HepG2 (cell line): ENCODE results near the gene LRRC32. TPM values are rescaled to one million over a fixed set of nuclear protein-coding genes. Genes with fewer than 3 reads are reported as not detected.

Experiments
- ATAC-seq: fragments of 200-7000 bp; cut with Tn5 transposase; 3 replicates; pipeline ENCODE4 v1.9.1; 2020; ENCODE audit warnings: mild to moderate bottlenecking, moderate library complexity
- BruUV-seq: library from RNA; stranded (reverse); fragments of 400-500 nt; replicated peaks from 2 replicates; lab custom pipeline; 2021; lab: Mats Ljungman, UMichigan
- CTCF ChIA-PET: fragments of 300-600 bp; formaldehyde crosslinking; extraction: SDS; loops from one replicate; lab custom pipeline; 2021; ENCODE audit warnings: low total read pairs, inconsistent platforms, low intra/inter-chr PET ratio; lab: Yijun Ruan, JAX
- POLR2A ChIA-PET: fragments of 350-600 bp; sonication (Branson Sonifier 250); formaldehyde crosslinking; loops from one replicate; lab custom pipeline; 2020; ENCODE audit warnings: antibody characterized with exemption, inconsistent platforms; lab: Yijun Ruan, JAX
- DNase-seq: peaks from one replicate; pipeline ENCODE4 v3.0.0-alpha.2; 2015; ENCODE audit warnings: low spot score
- FAIRE-seq: peaks from 3 replicates; lab custom pipeline; 2011; peaks lifted over from hg19 to GRCh38; lab: Jason Lieb, UNC
- H2AFZ ChIP-seq: one replicate; pipeline ENCODE4 v1.6.1; 2011; ENCODE audit warnings: low read length, inconsistent platforms
- H3K27ac ChIP-seq: fragments of 300-600 bp; 3 replicates; pipeline ENCODE4 v1.8.0; 2011; ENCODE audit warnings: mixed run types, mild to moderate bottlenecking, mixed read lengths, low read length, inconsistent platforms; ENCODE audit not compliant: insufficient read depth; ENCODE audit errors: extremely low read length
- H3K27me3 ChIP-seq, 2 experiments: fragments of 200-600 bp in 1 of 2; 2 replicates in 1 of 2; 3 replicates in 1 of 2; pipeline versions ENCODE4 v1.6.0 to v1.8.0; 2011; ENCODE audit warnings: low read length in 2 of 2, mild to moderate bottlenecking in 2 of 2, moderate library complexity in 2 of 2, inconsistent platforms in 1 of 2; ENCODE audit not compliant: insufficient read depth in 2 of 2, control insufficient read depth in 1 of 2
- H3K36me3 ChIP-seq, 2 experiments: fragments of 200-600 bp in 1 of 2; replicated peaks in 1 of 2; 2 replicates in 1 of 2; 3 replicates in 1 of 2; pipeline versions ENCODE4 v1.5.1 to v1.8.0; 2011; ENCODE audit warnings: low read length in 2 of 2, inconsistent platforms in 1 of 2; ENCODE audit not compliant: insufficient read depth in 2 of 2, control insufficient read depth in 1 of 2
- H3K4me1 ChIP-seq: 2 replicates; pipeline ENCODE4 v1.5.1; 2012; ENCODE audit warnings: low read length, inconsistent platforms; ENCODE audit not compliant: insufficient read depth
- H3K4me2 ChIP-seq: 2 replicates; pipeline ENCODE4 v1.6.0; 2011; ENCODE audit warnings: low read depth, low read length, inconsistent platforms
- H3K4me3 ChIP-seq, 3 experiments: fragments of 200-600 bp in 1 of 3; sonication (generic), shearing (Covaris generic) in 1 of 3; replicated peaks in 1 of 3; 2 replicates each; pipeline ENCODE4 v1.5.1; 2011 to 2016; ENCODE audit warnings: low read length in 3 of 3, inconsistent platforms in 2 of 3, low read depth in 2 of 3, mild to moderate bottlenecking in 2 of 3, control low read depth in 1 of 3, mixed read lengths in 1 of 3; ENCODE audit not compliant: insufficient read depth in 1 of 3
- H3K79me2 ChIP-seq: one replicate; pipeline ENCODE4 v1.6.1; 2011; ENCODE audit warnings: low read length, inconsistent platforms; ENCODE audit not compliant: insufficient read depth
- H3K9ac ChIP-seq: 2 replicates; pipeline ENCODE4 v1.6.0; 2011; ENCODE audit warnings: mild to moderate bottlenecking, low read depth, low read length, inconsistent platforms; ENCODE audit not compliant: insufficient read depth
- H3K9me3 ChIP-seq: 2 replicates; pipeline ENCODE4 v1.5.1; 2012; ENCODE audit warnings: mild to moderate bottlenecking, low read length
- H4K20me1 ChIP-seq: 2 replicates; pipeline ENCODE4 v1.6.0; 2011; ENCODE audit warnings: inconsistent platforms, mild to moderate bottlenecking, low read length, moderate library complexity; ENCODE audit not compliant: insufficient read depth
- CBX2 ChIP-seq, 2 experiments: fragments of 200-600 bp in 1 of 2; sonication (generic); formaldehyde crosslinking in 1 of 2; IDR thresholded peaks; 2 replicates each; pipeline versions ENCODE4 v1.7.0 to v1.8.1; 2018 to 2022; ENCODE audit warnings: low read depth in 2 of 2, low read length in 1 of 2, mild to moderate bottlenecking in 1 of 2, missing genetic modification reagents in 1 of 2
- CREM ChIP-seq, 2 experiments: sonication (generic) in 1 of 2; formaldehyde crosslinking in 1 of 2; IDR thresholded peaks; 2 replicates each; pipeline versions ENCODE4 v1.4.0 to v1.6.1; 2016 to 2020; ENCODE audit warnings: antibody characterized with exemption in 1 of 2, mild to moderate bottlenecking in 1 of 2, missing genetic modification reagents in 1 of 2
- KDM1A ChIP-seq: IDR thresholded peaks from 2 replicates; pipeline ENCODE4 v1.6.1; 2016; ENCODE audit warnings: missing compliant biosample characterization
- KDM6A ChIP-seq: IDR thresholded peaks from 2 replicates; pipeline ENCODE4 v1.6.1; 2016; ENCODE audit warnings: low read depth
- SPEN ChIP-seq: sonication (generic); formaldehyde crosslinking; IDR thresholded peaks from 2 replicates; pipeline ENCODE4 v1.5.1; 2020; ENCODE audit warnings: low read depth, mild to moderate bottlenecking, missing genetic modification reagents
- ZBTB1 ChIP-seq: sonication (generic); formaldehyde crosslinking; IDR thresholded peaks from 2 replicates; pipeline ENCODE4 v1.4.0; 2020; ENCODE audit warnings: missing genetic modification reagents, borderline replicate concordance
- ZBTB7B ChIP-seq: sonication (generic); formaldehyde crosslinking; IDR thresholded peaks from 2 replicates; pipeline ENCODE4 v1.4.0; 2020; ENCODE audit warnings: missing genetic modification reagents
- ZNF460 ChIP-seq: sonication (generic); formaldehyde crosslinking; IDR thresholded peaks from 2 replicates; pipeline ENCODE4 v1.5.1; 2020; ENCODE audit warnings: missing genetic modification reagents, mild to moderate bottlenecking, borderline replicate concordance
- ZNF660 ChIP-seq: sonication (generic); formaldehyde crosslinking; IDR thresholded peaks from 2 replicates; pipeline ENCODE4 v1.5.1; 2020; ENCODE audit warnings: mild to moderate bottlenecking, low read depth, missing genetic modification reagents, borderline replicate concordance
- ZSCAN22 ChIP-seq: sonication (generic); formaldehyde crosslinking; IDR thresholded peaks from 2 replicates; pipeline ENCODE4 v1.4.0; 2020; ENCODE audit warnings: mild to moderate bottlenecking, missing genetic modification reagents
- WGBS: methylation state at CpG from one replicate; pipeline ENCODE4 v1.1.6; 2017; ENCODE audit warnings: low lambda C conversion rate; 5-methylcytosine and 5-hydroxymethylcytosine counted together
- in situ Hi-C: cut with HindIII; loops from 2 replicates; pipeline ENCODE4 v1.10.0; 2017; ENCODE audit warnings: low pct_unique_long_range_greater_than_20kb; ENCODE audit not compliant: extremely low pct_ligation_motif_present
- intact Hi-C: fragments of 100-400 bp; cut with micrococcal nuclease; formaldehyde crosslinking; loops from one replicate; pipeline ENCODE4 v1.10.0; 2022; ENCODE audit not compliant: unreplicated experiment
- polyA plus RNA-seq, 8 experiments: library from polyadenylated mRNA; depleted of rRNA in 3 of 8; stranded (reverse) in 7 of 8; unstranded in 1 of 8; fragments of >200 nt; fragmentation: Illumina TruSeq in 4 of 8; extraction: Trizol in 4 of 8; gene quantifications; 2 replicates each; pipeline versions ENCODE4 v1.2.1 to v1.2.3, GENCODE V29; 2011 to 2016; ENCODE audit warnings: low read depth in 4 of 8, missing spikeins in 1 of 8, mixed read lengths in 1 of 8; ENCODE audit not compliant: insufficient read depth in 1 of 8
- total RNA-seq, 5 experiments: library from RNA; depleted of rRNA; stranded (reverse); fragments of >200 nt; fragmentation: Illumina TruSeq; extraction: Trizol; gene quantifications; 2 replicates each; pipeline ENCODE4 v1.2.3, GENCODE V29; 2016; ENCODE audit warnings: low read depth in 1 of 5
- TF ChIP-seq, protein P1 (sequence below), 2 experiments: fragments of 450-650 bp in 1 of 2; sonication (generic) in 1 of 2; formaldehyde crosslinking in 1 of 2; IDR thresholded peaks; 2 replicates each; pipeline versions ENCODE4 v1.6.1 to v1.8.0; 2016 to 2022; ENCODE audit warnings: antibody characterized with exemption in 1 of 2, mild to moderate bottlenecking in 1 of 2, missing genetic modification reagents in 1 of 2
- TF ChIP-seq, protein P2 (sequence below): sonication (generic); formaldehyde crosslinking; IDR thresholded peaks from 2 replicates; pipeline ENCODE4 v1.5.1; 2020; ENCODE audit warnings: missing genetic modification reagents, mild to moderate bottlenecking, borderline replicate concordance
- TF ChIP-seq, protein P3 (sequence below): sonication (generic); formaldehyde crosslinking; IDR thresholded peaks from 2 replicates; pipeline ENCODE4 v1.5.0; 2020; ENCODE audit warnings: mild to moderate bottlenecking, low read depth, missing genetic modification reagents, borderline replicate concordance

Gene LRRC32
- total and polyA plus RNA-seq, 2 of the 13 experiments (the other 11 are each of a cell fraction or from before 2014, with no cell fraction given) = 0.07 TPM; not detected in 1

DNA sequence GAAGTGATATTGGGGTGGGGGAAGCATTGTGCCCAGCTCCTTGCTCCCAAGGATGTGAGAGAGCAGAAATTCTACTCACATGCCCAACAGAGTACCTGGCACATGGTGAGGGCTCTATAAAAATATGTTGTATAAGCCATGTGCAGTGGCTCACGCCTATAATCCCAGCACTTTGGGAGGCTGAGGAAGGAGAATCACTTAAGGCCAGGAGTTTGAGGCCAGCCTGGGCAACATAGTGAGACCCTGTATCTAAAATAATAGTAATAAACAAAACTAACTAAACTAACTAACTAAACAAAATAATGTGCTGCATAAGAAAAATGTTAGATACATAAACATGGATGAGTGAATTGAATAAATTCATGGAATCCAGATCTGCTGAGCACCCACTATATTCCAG, 33.2 kb upstream of the LRRC32 start:
- DNase-seq (no peak), ATAC-seq (no peak), FAIRE-seq (no peak)
- Histone ChIP-seq H3K36me3 (no peaks in the 10 kb centered on the region), H3K4me2 (no peak overlapping the region), H3K27ac (no peak overlapping the region), H3K4me1 (no peaks in the 10 kb centered on the region), H3K27me3 (peaks cover 3 to 12% of the 10 kb centered on the region in 2 experiments; a peak in 3 of 5 replicates), H3K9ac (no peak overlapping the region), H4K20me1 (no peaks in the 10 kb centered on the region), H2AFZ (no peak overlapping the region), H3K9me3 (no peaks in the 10 kb centered on the region), H3K79me2 (no peaks in the 10 kb centered on the region), H3K4me3 (no peak overlapping the region)
- CTCF ChIA-PET = no interaction called here
- POLR2A ChIA-PET = no interaction called here
- 0% methylated on average over 1 of the region's 1 CpG for WGBS
- in situ Hi-C loops (no loop called here), intact Hi-C loops (no loop called here)
- no TSS peak for BruUV-seq
- TF ChIP-seq ZNF460 (CRISPR knock-in tag) (no peak), ZNF660 (no peak), ZBTB7B (CRISPR knock-in tag) (no peak), CREM (IDR thresholded peaks at IDR 0.05) (no peak), CREM (CRISPR knock-in tag; IDR thresholded peaks at IDR 0.05) (no peak), SPEN (CRISPR knock-in tag) (no peak), ZSCAN22 (CRISPR knock-in tag) (no peak), CBX2 (IDR thresholded peaks at IDR 0.05; ENCODE audit: low read depth, low read length) (no peak), CBX2 (CRISPR knock-in tag; IDR thresholded peaks at IDR 0.05; ENCODE audit: low read depth) (no peak), KDM1A (CRISPR knock-in tag) (no peak), ZBTB1 (CRISPR knock-in tag) (no peak), KDM6A (CRISPR knock-in tag) (no peak)
- TF ChIP-seq, protein P1, sequence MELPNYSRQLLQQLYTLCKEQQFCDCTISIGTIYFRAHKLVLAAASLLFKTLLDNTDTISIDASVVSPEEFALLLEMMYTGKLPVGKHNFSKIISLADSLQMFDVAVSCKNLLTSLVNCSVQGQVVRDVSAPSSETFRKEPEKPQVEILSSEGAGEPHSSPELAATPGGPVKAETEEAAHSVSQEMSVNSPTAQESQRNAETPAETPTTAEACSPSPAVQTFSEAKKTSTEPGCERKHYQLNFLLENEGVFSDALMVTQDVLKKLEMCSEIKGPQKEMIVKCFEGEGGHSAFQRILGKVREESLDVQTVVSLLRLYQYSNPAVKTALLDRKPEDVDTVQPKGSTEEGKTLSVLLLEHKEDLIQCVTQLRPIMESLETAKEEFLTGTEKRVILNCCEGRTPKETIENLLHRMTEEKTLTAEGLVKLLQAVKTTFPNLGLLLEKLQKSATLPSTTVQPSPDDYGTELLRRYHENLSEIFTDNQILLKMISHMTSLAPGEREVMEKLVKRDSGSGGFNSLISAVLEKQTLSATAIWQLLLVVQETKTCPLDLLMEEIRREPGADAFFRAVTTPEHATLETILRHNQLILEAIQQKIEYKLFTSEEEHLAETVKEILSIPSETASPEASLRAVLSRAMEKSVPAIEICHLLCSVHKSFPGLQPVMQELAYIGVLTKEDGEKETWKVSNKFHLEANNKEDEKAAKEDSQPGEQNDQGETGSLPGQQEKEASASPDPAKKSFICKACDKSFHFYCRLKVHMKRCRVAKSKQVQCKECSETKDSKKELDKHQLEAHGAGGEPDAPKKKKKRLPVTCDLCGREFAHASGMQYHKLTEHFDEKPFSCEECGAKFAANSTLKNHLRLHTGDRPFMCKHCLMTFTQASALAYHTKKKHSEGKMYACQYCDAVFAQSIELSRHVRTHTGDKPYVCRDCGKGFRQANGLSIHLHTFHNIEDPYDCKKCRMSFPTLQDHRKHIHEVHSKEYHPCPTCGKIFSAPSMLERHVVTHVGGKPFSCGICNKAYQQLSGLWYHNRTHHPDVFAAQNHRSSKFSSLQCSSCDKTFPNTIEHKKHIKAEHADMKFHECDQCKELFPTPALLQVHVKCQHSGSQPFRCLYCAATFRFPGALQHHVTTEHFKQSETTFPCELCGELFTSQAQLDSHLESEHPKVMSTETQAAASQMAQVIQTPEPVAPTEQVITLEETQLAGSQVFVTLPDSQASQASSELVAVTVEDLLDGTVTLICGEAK (IDR thresholded peaks at IDR 0.05) = no peak
- TF ChIP-seq, protein P1 (CRISPR knock-in tag; IDR thresholded peaks at IDR 0.05) = no peak
- TF ChIP-seq, protein P2, sequence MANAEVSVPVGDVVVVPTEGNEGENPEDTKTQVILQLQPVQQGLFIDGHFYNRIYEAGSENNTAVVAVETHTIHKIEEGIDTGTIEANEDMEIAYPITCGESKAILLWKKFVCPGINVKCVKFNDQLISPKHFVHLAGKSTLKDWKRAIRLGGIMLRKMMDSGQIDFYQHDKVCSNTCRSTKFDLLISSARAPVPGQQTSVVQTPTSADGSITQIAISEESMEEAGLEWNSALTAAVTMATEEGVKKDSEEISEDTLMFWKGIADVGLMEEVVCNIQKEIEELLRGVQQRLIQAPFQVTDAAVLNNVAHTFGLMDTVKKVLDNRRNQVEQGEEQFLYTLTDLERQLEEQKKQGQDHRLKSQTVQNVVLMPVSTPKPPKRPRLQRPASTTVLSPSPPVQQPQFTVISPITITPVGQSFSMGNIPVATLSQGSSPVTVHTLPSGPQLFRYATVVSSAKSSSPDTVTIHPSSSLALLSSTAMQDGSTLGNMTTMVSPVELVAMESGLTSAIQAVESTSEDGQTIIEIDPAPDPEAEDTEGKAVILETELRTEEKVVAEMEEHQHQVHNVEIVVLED (CRISPR knock-in tag) = no peak
- TF ChIP-seq, protein P3, sequence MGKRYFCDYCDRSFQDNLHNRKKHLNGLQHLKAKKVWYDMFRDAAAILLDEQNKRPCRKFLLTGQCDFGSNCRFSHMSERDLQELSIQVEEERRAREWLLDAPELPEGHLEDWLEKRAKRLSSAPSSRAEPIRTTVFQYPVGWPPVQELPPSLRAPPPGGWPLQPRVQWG (CRISPR knock-in tag) = no peak
